Spleen (tissue), 7 donors: Measurements from ENCODE around the gene KLF7.

Source experiments
- POLR2A ChIP-seq, 3 donors: fragments of 450-650 bp; IDR thresholded peaks; one replicate each; pipeline ENCODE4 v1.5.1; 2017; ENCODE audit warnings: antibody characterized with exemption in 3 of 3, mild to moderate bottlenecking in 1 of 3
- POLR2AphosphoS5 ChIP-seq, 3 donors: sonication (generic); formaldehyde crosslinking; IDR thresholded peaks; one replicate each; pipeline ENCODE4 v1.5.1; 2017; ENCODE audit warnings: antibody characterized with exemption in 3 of 3
- TF ChIP-seq, protein P1 (sequence below), 11 experiments: fragments of 200-600 bp in 7 of 11; fragments of 450-650 bp in 4 of 11; sonication (generic) in 4 of 11; IDR thresholded peaks in 8 of 11; conservative IDR thresholded peaks in 3 of 11; 1 replicate in 7 of 11; 2 replicates in 4 of 11; pipeline versions ENCODE4 v1.4.0 to v1.8.0; 2016 to 2021; ENCODE audit warnings: antibody characterized with exemption in 11 of 11, inconsistent platforms in 4 of 11, mild to moderate bottlenecking in 1 of 11
- donor health status: DM: no; HTN: no; CAD: no; lungs with moderate emphysema.
- donor health status: DM: no; HTN: no; CAD: no.
- donor health status: DM: no; HTN: no; CAD: no.

DNA sequence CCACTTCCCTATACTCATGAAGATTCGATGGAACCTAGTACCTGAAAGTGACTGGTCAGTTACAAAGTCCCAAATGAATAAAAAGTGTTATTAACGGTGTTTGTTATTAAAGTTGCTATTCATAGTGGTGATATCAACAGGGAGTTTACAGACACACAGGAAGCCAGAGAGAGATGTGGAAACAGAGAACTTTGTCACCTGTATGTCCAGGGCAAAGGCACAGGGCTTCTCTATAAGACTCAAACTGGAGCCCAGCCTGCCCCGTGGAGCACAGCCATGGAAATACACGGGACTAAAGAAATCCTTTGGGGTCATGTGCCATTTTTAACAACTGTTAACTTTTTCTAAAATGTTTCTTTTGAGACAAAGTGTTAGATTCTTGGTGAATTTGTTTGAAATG lies 68.5 kb downstream of the KLF7 start:
- TF ChIP-seq POLR2AphosphoS5 (IDR thresholded peaks at IDR 0.05), result no peak
- no peak for TF ChIP-seq POLR2A (IDR thresholded peaks at IDR 0.05)
- TF ChIP-seq, protein P1, sequence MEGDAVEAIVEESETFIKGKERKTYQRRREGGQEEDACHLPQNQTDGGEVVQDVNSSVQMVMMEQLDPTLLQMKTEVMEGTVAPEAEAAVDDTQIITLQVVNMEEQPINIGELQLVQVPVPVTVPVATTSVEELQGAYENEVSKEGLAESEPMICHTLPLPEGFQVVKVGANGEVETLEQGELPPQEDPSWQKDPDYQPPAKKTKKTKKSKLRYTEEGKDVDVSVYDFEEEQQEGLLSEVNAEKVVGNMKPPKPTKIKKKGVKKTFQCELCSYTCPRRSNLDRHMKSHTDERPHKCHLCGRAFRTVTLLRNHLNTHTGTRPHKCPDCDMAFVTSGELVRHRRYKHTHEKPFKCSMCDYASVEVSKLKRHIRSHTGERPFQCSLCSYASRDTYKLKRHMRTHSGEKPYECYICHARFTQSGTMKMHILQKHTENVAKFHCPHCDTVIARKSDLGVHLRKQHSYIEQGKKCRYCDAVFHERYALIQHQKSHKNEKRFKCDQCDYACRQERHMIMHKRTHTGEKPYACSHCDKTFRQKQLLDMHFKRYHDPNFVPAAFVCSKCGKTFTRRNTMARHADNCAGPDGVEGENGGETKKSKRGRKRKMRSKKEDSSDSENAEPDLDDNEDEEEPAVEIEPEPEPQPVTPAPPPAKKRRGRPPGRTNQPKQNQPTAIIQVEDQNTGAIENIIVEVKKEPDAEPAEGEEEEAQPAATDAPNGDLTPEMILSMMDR (IDR thresholded peaks at IDR 0.05 in 8 of 11, conservative IDR thresholded peaks at IDR 0.05 in 3 of 11), result no peak
